Measurements from ENCODE around the gene RPS15.

Gene RPS15

GRCh38 chr19:1455002-1455335 is 16.8 kb downstream of the RPS15 start:
- DNase-seq: no peak

GRCh38 chr19:1455336-1456120 is 17.3 kb downstream of the RPS15 start:
- DNase-seq: no peak

GRCh38 chr19:1456121-1456900 is 18.1 kb downstream of the RPS15 start:
- no peak for DNase-seq

GRCh38 chr19:1457031-1457739 is 19.0 kb downstream of the RPS15 start:
- no peak for DNase-seq

- DNase-seq: no peak
Measured at GRCh38 chr19:1457892-1458291, 19.7 kb downstream of the RPS15 start.

GRCh38 chr19:1459479-1459878 is 21.3 kb downstream of the RPS15 start:
- no peak for DNase-seq

- DNase-seq: no peak
Measured at GRCh38 chr19:1460033-1460995, 22.1 kb downstream of the RPS15 start.

GRCh38 chr19:1461862-1462261 is 23.7 kb downstream of the RPS15 start:
- DNase-seq: no peak

- no peak for DNase-seq
Measured at GRCh38 chr19:1465191-1466016, 27.2 kb downstream of the RPS15 start.

- no peak for DNase-seq
Measured at GRCh38 chr19:1466018-1466460, 27.8 kb downstream of the RPS15 start.

GRCh38 chr19:1466461-1467214 is 28.4 kb downstream of the RPS15 start:
- no peak for DNase-seq

- no peak for DNase-seq
Measured at GRCh38 chr19:1467215-1467489, 29.0 kb downstream of the RPS15 start.

GRCh38 chr19:1467490-1468273 is 29.5 kb downstream of the RPS15 start:
- no peak for DNase-seq

GRCh38 chr19:1468274-1468820 is 30.2 kb downstream of the RPS15 start:
- DNase-seq: no peak

- DNase-seq: peak; percentile 50
Measured at GRCh38 chr19:1468821-1469254, 30.6 kb downstream of the RPS15 start.

GRCh38 chr19:1469255-1470054 is 31.3 kb downstream of the RPS15 start:
- DNase-seq: no peak

- no peak for DNase-seq
Measured at GRCh38 chr19:1470055-1470304, 31.8 kb downstream of the RPS15 start.

GRCh38 chr19:1470305-1471009 is 32.3 kb downstream of the RPS15 start:
- DNase-seq: peak; percentile 72
